Right ventricle myocardium inferior (tissue), 1 donor: ENCODE results near the gene ADGRA1. TPM values are rescaled to one million over a fixed set of nuclear protein-coding genes. Genes with fewer than 3 reads are reported as not detected.
A peak's percentile ranks its signal among the peaks of the same experiment; 100 is the strongest.
"Not testable (repeated sequence)": the region's sequence is repeated elsewhere in the genome, so short reads cannot be mapped to it uniquely, and the experiment has no call there.

Experiments used
- ATAC-seq: fragments of 200-7000 bp; cut with Tn5 transposase; one replicate; pipeline ENCODE4 v1.9.1; 2020; ENCODE audit warnings: mild to moderate bottlenecking, moderate library complexity
- DNase-seq: peaks from one replicate; pipeline ENCODE4 v3.0.0; 2021; ENCODE audit errors: missing footprints
- intact Hi-C: fragments of 100-400 bp; cut with DNase I; formaldehyde crosslinking; loops from one replicate; pipeline ENCODE4 v1.11.0; 2022
- total RNA-seq: library from RNA; stranded (reverse); fragmentation: NEBNext Ultra II Directional; extraction: Animal tissue kit (Norgen Biotek cat#: 25700); gene quantifications from one replicate; pipeline ENCODE4 v1.2.1, GENCODE V29; 2021
- donor health status: DM: no; HTN: yes; CAD: no; lungs with severe emphysema.

Gene ADGRA1
- total RNA-seq, 1 donor from 2014 or later, result not detected

- intact Hi-C loops, ATAC-seq, DNase-seq: not testable (repeated sequence)
These were observed 34.1 kb upstream of the ADGRA1 start for GRCh38 chr10:133053527-133054133.

- ATAC-seq, result no peak
- intact Hi-C loops, result no loop called here
- DNase-seq, result no peak
These were observed 32.3 kb upstream of the ADGRA1 start for GRCh38 chr10:133055470-133055869.

- DNase-seq (peak; percentile 33), ATAC-seq (no peak)
- intact Hi-C loops, result no loop called here
These were observed 31.7 kb upstream of the ADGRA1 start for GRCh38 chr10:133056001-133056400.

GRCh38 chr10:133056651-133057178 is 31.0 kb upstream of the ADGRA1 start:
- DNase-seq, result peak; percentile 57

GRCh38 chr10:133058331-133059092 is 29.2 kb upstream of the ADGRA1 start:
- ATAC-seq, result no peak
- intact Hi-C loops, result no loop called here
- peak; percentile 56 for DNase-seq

More at GRCh38 chr10:133056651-133057178, 31.0 kb upstream of the ADGRA1 start:
- no peak for ATAC-seq
- intact Hi-C loops, result no loop called here

- DNase-seq, result peak; percentile 40
- ATAC-seq, result no peak
- intact Hi-C loops, result no loop called here
These were observed 28.6 kb upstream of the ADGRA1 start for GRCh38 chr10:133059093-133059470.

GRCh38 chr10:133059571-133059970 is 28.2 kb upstream of the ADGRA1 start:
- intact Hi-C loops, result no loop called here
- no peak for ATAC-seq
- peak; percentile 44 for DNase-seq

GRCh38 chr10:133060022-133060421 is 27.7 kb upstream of the ADGRA1 start:
- ATAC-seq, result no peak
- DNase-seq, result no peak
- intact Hi-C loops, result no loop called here

GRCh38 chr10:133060466-133060865 is 27.3 kb upstream of the ADGRA1 start:
- ATAC-seq (no peak), DNase-seq (peak; percentile 41)
- intact Hi-C loops, result no loop called here

- DNase-seq (peak; percentile 52), ATAC-seq (no peak)
- intact Hi-C loops, result no loop called here
These were observed 26.8 kb upstream of the ADGRA1 start for GRCh38 chr10:133060881-133061280.

GRCh38 chr10:133061296-133062038 is 26.3 kb upstream of the ADGRA1 start:
- ATAC-seq, result no peak
- intact Hi-C loops, result no loop called here
- peak; percentile 37 for DNase-seq

GRCh38 chr10:133062085-133062484 is 25.6 kb upstream of the ADGRA1 start:
- DNase-seq (no peak), ATAC-seq (no peak)
- intact Hi-C loops, result no loop called here

- DNase-seq (no peak), ATAC-seq (no peak)
- intact Hi-C loops, result no loop called here
These were observed 25.1 kb upstream of the ADGRA1 start for GRCh38 chr10:133062635-133063034.

GRCh38 chr10:133067149-133068105 is 20.3 kb upstream of the ADGRA1 start:
- no peak for ATAC-seq
- intact Hi-C loops, result no loop called here

GRCh38 chr10:133068111-133069032 is 19.4 kb upstream of the ADGRA1 start:
- DNase-seq (no peak), ATAC-seq (no peak)
- intact Hi-C loops, result no loop called here

More at GRCh38 chr10:133067149-133068105, 20.3 kb upstream of the ADGRA1 start:
- no peak for DNase-seq

GRCh38 chr10:133069033-133069525 is 18.6 kb upstream of the ADGRA1 start:
- DNase-seq, result no peak
- intact Hi-C loops, result no loop called here
- no peak for ATAC-seq

GRCh38 chr10:133070405-133070804 is 17.3 kb upstream of the ADGRA1 start:
- intact Hi-C loops, result no loop called here
- ATAC-seq, result no peak
- DNase-seq, result no peak
